ENCODE data around the gene LHX1. TPM values are rescaled to one million over a fixed set of nuclear protein-coding genes. Genes with fewer than 3 reads are reported as not detected.

Gene LHX1
- not detected for total RNA-seq

GRCh38 chr17:36937001-36937958 lies at the start of gene LHX1:
TSS of gene LHX1 (plus strand) at chr17:36937475. CDS start at chr17:36938198, 723 bp downstream.
- TF ChIP-seq CTCF (IDR thresholded peaks at IDR 0.05; ENCODE audit: low read depth), result no peak

GRCh38 chr17:36888236-36888951 lies 48.9 kb upstream of the LHX1 start:
- TF ChIP-seq CTCF (IDR thresholded peaks at IDR 0.05; ENCODE audit: low read depth), result no peak

GRCh38 chr17:36889770-36890349 lies 47.4 kb upstream of the LHX1 start:
- TF ChIP-seq CTCF (IDR thresholded peaks at IDR 0.05; ENCODE audit: low read depth), result no peak

GRCh38 chr17:36890398-36891168 lies 46.7 kb upstream of the LHX1 start:
- no peak for TF ChIP-seq CTCF (IDR thresholded peaks at IDR 0.05; ENCODE audit: low read depth)

- no peak for TF ChIP-seq CTCF (IDR thresholded peaks at IDR 0.05; ENCODE audit: low read depth)
Measured at GRCh38 chr17:36892112-36892838, 45.0 kb upstream of the LHX1 start.

- TF ChIP-seq CTCF (IDR thresholded peaks at IDR 0.05; ENCODE audit: low read depth), result no peak
Measured at GRCh38 chr17:36894177-36894576, 43.1 kb upstream of the LHX1 start.

All from subcutaneous adipose tissue (tissue), 4 donors.